D341Med (cell line): ENCODE data around the gene DGKZ.

Source experiments
- DNase-seq: peaks from one replicate; pipeline ENCODE4 v3.0.0; 2012; ENCODE audit warnings: low spot score

DGKZ gene

GRCh38 chr11:46345881-46346484 lies 1.3 kb upstream of the DGKZ start:
- DNase-seq = no peak

- peak; percentile 49 for DNase-seq
Observed at GRCh38 chr11:46347637-46348311, 511 bp downstream of the DGKZ start.

GRCh38 chr11:46348566-46349401 lies 1.5 kb downstream of the DGKZ start:
- no peak for DNase-seq

DNA sequence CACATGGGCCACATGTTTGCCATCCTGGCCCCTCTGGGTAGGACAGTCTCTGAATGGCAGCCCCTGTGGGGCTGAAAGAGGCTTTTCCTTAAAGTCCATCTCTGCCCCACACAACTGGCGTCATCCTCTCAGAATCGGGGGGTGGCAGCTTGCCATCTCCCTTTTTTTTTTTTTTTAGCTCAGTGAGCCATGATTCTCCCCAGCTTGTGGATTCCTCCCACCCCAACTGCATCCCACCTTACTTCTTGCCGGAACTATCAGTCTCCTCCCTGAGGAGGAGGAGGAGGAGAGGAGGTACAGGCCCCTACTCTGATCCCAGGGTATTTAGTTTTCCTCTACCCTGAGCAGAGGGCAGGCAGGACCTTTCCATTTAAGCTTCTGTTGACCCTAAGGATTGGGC lies 3.4 kb downstream of the DGKZ start:
- no peak for DNase-seq

GRCh38 chr11:46351148-46351547 lies 3.9 kb downstream of the DGKZ start:
- DNase-seq = no peak

DNA sequence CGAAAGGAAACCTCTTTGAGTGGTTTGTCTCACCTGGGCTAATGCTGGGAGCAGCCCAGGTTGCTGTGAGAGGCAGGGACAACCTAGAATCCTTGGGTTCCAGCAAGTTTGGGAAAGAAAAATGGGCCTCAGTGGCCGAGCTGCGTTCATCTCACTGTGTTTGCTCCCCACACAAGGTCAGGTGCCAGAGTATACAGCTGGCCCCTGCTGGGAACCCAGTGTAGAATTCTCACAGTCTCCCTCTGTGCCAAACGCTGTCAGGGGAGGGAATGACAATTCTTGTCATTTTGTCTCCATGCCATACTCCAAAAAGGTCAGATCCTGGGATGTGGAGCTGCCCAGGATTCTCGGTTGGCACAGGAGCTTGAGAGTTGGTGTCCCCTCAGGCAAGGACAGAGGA lies 4.3 kb downstream of the DGKZ start:
- no peak for DNase-seq

DNA sequence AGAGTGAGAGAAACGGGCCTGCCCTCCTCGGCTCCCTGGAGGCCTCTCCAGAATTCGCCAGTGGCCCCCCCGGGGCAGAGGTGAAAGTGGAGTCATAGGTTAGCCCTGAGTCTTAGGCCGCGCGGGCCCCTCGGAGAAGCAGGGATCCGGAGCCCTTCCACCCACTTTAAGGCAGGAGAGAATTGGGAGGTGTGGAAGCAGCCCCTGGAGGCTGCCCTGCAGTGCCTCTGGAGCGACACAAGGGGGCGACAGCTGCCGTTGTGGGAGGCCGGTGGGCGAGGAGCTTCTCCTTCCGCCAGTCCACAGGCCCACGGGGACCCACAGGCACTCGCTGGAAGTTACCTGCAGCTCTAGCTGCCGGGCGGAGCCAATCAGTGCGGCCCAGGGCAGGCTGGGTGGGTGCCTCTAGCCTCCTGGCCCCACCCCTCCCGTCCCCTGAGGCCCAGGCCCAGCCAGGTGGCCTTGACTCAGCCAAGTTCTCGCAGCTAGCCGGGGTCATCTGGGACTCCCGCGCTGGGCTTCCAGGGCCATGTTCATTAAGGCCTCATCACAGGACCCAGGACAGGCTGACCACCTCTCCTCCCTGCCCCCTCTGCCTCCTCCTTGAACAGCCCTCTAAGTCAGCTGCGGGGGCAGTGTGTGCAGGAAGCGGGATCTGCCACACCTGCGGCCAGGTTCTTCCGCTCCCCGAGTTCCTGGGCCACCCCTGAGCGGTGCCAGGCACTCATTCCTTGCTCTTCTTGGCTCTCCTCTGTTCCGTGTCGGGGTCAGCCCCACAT lies 5.0 kb downstream of the DGKZ start:
- peak; percentile 80 for DNase-seq

GRCh38 chr11:46353698-46354097 lies 6.4 kb downstream of the DGKZ start:
- DNase-seq = no peak

DNA sequence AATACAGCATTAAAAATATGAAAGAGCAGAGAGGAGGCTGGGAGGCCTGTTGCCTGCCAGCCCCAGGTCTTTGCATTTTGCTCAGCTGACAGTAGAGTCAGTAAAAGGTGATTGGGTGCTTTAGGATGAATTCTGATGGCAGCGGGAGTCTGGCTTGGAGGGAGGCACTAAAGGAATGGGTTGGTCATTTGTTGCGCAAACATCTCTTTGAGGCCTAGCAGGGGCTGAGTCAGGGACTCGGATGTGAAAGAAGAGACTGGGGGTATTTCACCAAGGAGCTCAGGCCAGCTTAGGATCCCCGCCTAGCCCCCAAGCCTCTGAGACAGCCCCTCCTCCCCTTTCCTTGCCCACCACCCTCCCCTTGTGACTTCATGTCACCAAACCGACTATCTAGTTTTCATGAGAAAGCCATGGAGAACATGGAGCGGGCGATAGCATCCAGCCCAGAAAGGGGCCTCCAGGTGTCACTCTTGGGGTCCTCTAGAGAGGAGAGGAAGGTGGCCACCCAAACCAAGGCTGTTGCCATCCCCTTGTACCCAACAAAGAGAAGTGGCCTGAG lies 9.7 kb downstream of the DGKZ start:
- no peak for DNase-seq

- DNase-seq = no peak
Observed at GRCh38 chr11:46357483-46357936, 10.2 kb downstream of the DGKZ start.

DNA sequence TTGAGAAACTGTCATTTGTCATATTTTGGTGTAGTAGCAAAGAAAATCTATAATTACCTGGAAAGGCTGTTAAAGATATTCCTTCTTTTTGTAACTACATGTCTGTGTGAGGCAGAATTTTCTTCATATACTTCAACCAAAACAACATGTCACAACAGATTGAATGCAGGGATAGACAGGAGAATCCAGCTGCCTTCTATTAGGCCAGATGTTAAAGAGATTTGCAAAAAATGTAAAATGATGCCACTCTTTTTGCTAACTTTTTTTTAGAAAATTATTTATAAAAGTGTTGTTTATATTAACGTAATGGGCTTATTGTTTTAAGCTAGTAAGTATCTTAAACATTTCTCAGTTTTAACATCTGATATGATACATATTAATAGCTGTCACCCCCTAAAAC lies 12.7 kb downstream of the DGKZ start:
- no peak for DNase-seq

DNA sequence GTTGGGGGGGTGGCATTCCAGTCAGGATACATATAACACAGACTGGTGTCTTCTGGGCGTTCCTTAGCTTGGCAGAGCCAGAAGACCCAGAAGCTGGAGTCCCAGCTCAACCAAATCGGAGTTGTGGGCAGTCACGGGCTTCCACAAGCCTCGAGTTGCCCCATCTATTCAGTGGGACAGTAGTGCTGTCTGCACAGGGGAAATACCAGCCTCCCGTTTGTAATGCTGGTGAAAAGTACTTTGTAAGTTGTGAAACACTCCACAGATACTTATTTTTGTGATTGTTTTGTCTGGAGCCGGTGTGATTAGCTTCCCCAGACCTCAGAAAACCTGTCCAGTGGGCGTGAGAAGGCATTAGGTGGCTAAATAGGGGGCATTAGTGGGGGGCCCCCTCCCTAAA lies 13.6 kb downstream of the DGKZ start:
- no peak for DNase-seq

- no peak for DNase-seq
Observed at GRCh38 chr11:46361283-46362155, 14.3 kb downstream of the DGKZ start.

- no peak for DNase-seq
Observed at GRCh38 chr11:46362156-46363030, 15.1 kb downstream of the DGKZ start.

GRCh38 chr11:46363031-46363407 lies 15.8 kb downstream of the DGKZ start:
- no peak for DNase-seq

DNA sequence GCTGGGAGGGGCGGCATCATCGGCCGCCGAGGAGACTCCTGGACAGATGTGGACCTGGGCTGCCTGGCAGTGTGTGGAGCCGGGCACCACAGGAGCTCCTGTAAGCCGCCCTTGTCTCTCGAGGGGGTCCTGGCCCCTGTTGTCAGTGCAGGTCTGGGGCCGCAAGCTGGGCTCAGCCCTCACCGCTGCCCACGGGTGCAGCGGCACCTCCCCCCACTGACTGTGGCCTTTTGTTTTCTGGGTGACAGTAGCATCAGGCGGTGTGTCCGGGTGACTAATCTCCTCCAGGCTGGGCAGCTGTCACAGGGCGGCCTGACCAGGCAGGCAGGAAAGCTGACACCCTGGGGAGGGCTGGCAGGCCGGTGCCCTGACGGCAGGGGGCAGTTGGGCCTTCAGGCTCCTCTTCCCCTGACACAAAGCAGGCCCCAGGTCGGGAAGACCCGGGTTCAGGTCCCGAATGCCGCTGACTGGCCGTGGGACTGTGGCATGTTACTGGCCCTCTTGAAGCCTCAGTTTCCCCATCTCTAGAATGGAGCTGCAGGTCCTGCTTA lies 16.3 kb downstream of the DGKZ start:
- DNase-seq = no peak

GRCh38 chr11:46364056-46364455 lies 16.8 kb downstream of the DGKZ start:
- no peak for DNase-seq

- DNase-seq = no peak
Observed at GRCh38 chr11:46364791-46365190, 17.5 kb downstream of the DGKZ start.

- no peak for DNase-seq
Observed at GRCh38 chr11:46366260-46366659, 19.0 kb downstream of the DGKZ start.

GRCh38 chr11:46366661-46367161 lies 19.4 kb downstream of the DGKZ start:
- DNase-seq = no peak
